Adrenal gland (tissue), 12 donors: Measurements from ENCODE around the gene STAT4. TPM values are rescaled to one million over a fixed set of nuclear protein-coding genes. Genes with fewer than 3 reads are reported as not detected.

Source experiments
- DNase-seq, 7 donors: peaks; one replicate each; pipeline ENCODE4 v3.0.0-alpha.2; 2019 to 2020
- H3K27ac ChIP-seq, 5 donors: fragments of 200-600 bp; sonication (generic) in 4 of 5; 1 replicate in 3 of 5; 2 replicates in 2 of 5; pipeline versions ENCODE4 v1.5.1 to v1.8.0; 2016 to 2020; ENCODE audit warnings: mild to moderate bottlenecking in 1 of 5
- H3K27me3 ChIP-seq: fragments of 200-600 bp; 2 replicates; pipeline ENCODE4 v1.8.0; 2021
- H3K36me3 ChIP-seq, 2 donors: fragments of 200-600 bp; replicated peaks in 1 of 2; 1 replicate in 1 of 2; 2 replicates in 1 of 2; pipeline versions ENCODE4 v1.5.1 to v1.8.0; 2018 to 2022
- H3K4me1 ChIP-seq, 2 donors: fragments of 200-600 bp; replicated peaks in 1 of 2; 1 replicate in 1 of 2; 2 replicates in 1 of 2; pipeline versions ENCODE4 v1.5.1 to v1.8.0; 2018 to 2021
- H3K4me3 ChIP-seq, 4 donors: fragments of 200-600 bp; sonication (generic) in 3 of 4; one replicate each; pipeline ENCODE4 v1.5.1; 2016 to 2018
- H3K9me3 ChIP-seq, 3 donors: fragments of 200-600 bp; sonication (generic) in 1 of 3; replicated peaks in 1 of 3; 1 replicate in 2 of 3; 2 replicates in 1 of 3; pipeline versions ENCODE4 v1.5.1 to v1.8.0; 2016 to 2021
- POLR2A ChIP-seq, 2 donors: fragments of 450-650 bp; IDR thresholded peaks; one replicate each; pipeline ENCODE4 v1.6.1; 2017; ENCODE audit warnings: antibody characterized with exemption in 2 of 2, mild to moderate bottlenecking in 2 of 2, moderate library complexity in 1 of 2
- WGBS, 4 donors: extraction: QIAGEN DNeasy Blood & Tissue Kit in 2 of 4; methylation state at CpG; one replicate each; pipeline versions ENCODE4 v1.1.5 to v1.1.7; 2013 to 2017; 5-methylcytosine and 5-hydroxymethylcytosine counted together
- intact Hi-C, 2 donors: fragments of 100-400 bp; cut with DNase I; formaldehyde crosslinking; loops; one replicate each; pipeline versions ENCODE4 v1.14.1 to v1.15.0; 2022 to 2023
- polyA plus RNA-seq, 3 donors: library from polyadenylated mRNA; stranded (reverse); fragments of 200-250 nt in 2 of 3; fragments of 350-450 nt in 1 of 3; fragmentation: Illumina TruSeq in 1 of 3; extraction: RNeasy Lipid Tissue Mini Kit (QIAGEN cat#74804) in 1 of 3; gene quantifications; one replicate each; pipeline ENCODE4 v1.2.3, GENCODE V29; 2013 to 2014
- total RNA-seq, 9 donors: library from RNA; depleted of rRNA in 4 of 9; stranded (reverse); fragments of >200 nt in 4 of 9; fragments of 120-200 nt in 1 of 9; fragmentation: NEBNext Ultra II Directional in 1 of 9; extraction: Animal tissue kit (Norgen Biotek cat#: 25700) in 1 of 9; gene quantifications; one replicate each; pipeline versions ENCODE4 v1.1.0 to v1.2.4, GENCODE V29; 2013 to 2023
- TF ChIP-seq, protein P1 (sequence below), 6 experiments: fragments of 450-650 bp in 4 of 6; fragments of 200-600 bp in 2 of 6; sonication (generic) in 1 of 6; IDR thresholded peaks; 1 replicate in 5 of 6; 2 replicates in 1 of 6; pipeline versions ENCODE4 v1.5.1 to v1.8.0; 2016 to 2021; ENCODE audit warnings: antibody characterized with exemption in 6 of 6, mild to moderate bottlenecking in 2 of 6, moderate library complexity in 1 of 6
- donor health status: healthy with polysubstance abuse.
- donor health status: Bipolar disorder and iron deficiency.
- donor health status: DM: yes; HTN: yes; CAD: no.
- donor health status: DM: no; HTN: no; CAD: no.
- donor health status: DM: no; HTN: no; CAD: no.
- donor health status: DM: yes; HTN: yes; CAD: no.

Gene STAT4
- total and polyA plus RNA-seq, 12 donors: 0.52 to 5.1 (median 1.4) TPM

DNA sequence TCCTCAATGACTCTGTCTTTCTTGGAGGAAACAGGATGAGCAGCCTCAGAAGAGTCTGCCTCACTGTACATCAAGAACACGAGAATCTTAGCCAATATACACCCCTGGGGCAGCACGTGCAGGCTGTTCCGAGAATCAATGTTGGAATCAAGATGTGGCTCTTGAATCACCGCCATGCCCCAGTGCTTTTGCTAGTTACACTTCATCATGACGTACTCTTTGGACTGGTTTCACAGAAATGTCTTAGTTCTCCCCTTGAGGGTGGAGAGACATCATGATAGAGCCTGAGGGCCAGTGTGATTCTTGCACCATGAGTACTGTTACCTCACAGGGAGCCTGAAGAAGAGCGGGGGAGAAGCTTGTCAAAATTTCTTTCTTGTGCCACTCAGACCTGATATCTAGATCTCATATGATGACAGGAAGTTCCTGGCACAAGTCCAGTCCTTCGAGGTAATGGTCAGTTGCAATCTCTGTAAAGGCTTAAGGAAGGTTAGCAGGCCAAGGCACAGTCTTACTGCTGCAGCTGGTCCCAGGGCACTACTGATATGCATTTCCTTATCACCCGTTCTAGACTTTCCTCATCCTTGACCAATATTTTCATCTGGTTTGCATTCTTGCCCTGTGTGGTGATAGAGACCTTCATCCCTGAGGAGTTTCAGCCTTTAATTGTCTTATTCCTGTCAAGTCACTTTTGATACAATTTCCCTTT lies 28.2 kb upstream of the STAT4 start:
- no peak overlapping the region for H3K27ac ChIP-seq
- H3K9me3 ChIP-seq: no peaks in the 10 kb centered on the region
- no peak overlapping the region for H3K4me3 ChIP-seq
- H3K36me3 ChIP-seq: no peaks in the 10 kb centered on the region
- TF ChIP-seq, protein P1, sequence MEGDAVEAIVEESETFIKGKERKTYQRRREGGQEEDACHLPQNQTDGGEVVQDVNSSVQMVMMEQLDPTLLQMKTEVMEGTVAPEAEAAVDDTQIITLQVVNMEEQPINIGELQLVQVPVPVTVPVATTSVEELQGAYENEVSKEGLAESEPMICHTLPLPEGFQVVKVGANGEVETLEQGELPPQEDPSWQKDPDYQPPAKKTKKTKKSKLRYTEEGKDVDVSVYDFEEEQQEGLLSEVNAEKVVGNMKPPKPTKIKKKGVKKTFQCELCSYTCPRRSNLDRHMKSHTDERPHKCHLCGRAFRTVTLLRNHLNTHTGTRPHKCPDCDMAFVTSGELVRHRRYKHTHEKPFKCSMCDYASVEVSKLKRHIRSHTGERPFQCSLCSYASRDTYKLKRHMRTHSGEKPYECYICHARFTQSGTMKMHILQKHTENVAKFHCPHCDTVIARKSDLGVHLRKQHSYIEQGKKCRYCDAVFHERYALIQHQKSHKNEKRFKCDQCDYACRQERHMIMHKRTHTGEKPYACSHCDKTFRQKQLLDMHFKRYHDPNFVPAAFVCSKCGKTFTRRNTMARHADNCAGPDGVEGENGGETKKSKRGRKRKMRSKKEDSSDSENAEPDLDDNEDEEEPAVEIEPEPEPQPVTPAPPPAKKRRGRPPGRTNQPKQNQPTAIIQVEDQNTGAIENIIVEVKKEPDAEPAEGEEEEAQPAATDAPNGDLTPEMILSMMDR (IDR thresholded peaks at IDR 0.05): no peak
- no peak for TF ChIP-seq POLR2A (IDR thresholded peaks at IDR 0.05)
- intact Hi-C loops: no loop called here
- WGBS, 4 donors: 68 to 82% (median 75%) methylated on average over 6 to 8 of the region's 8 CpGs
- no peak for DNase-seq
- no peaks in the 10 kb centered on the region for H3K27me3 ChIP-seq
- no peaks in the 10 kb centered on the region for H3K4me1 ChIP-seq

DNA sequence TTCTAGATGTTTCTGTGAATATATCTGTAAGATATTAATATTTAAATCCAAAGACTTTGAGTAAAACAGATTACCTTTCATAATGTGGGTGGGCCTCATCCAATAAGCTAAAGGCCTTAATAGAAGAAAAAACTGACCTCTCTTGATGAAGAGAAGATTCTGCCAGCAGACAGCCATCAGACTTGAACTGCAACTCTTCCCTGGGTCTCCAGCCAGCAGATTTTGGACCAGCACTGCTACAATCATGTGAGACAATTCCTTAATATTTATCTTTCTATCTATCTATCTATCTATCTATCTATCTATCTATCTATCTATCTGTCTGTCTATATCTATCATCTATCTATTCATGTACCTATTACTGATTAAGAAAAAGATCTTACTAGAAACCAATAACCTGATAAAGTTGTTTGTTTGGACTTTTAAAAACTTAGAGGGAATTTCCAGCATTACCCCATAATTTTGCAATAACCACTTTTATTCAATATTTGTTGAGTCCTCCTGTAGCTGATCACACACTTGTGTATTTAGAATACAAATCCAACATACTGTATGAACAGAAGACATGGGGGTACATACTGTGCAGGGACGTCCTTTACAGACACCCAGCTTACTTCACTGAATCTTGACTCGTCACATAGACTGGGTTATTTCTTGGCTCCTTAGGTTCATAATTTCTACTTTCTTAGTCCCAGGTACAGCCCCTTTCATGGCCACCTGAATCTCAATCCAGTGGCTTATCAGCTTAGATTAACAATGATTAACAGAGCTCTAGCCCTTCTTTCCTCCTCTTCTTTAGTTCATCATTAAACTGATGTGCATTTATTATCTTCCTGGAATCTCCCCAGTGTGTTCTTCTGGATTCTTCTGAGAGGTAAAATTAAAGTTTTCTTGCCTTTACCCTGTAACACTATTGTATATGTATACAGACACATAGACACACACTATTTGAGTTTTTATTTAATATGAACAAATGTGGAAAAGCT lies 27.2 kb upstream of the STAT4 start:
- Histone ChIP-seq H3K4me3 (no peak overlapping the region), H3K36me3 (no peaks in the 10 kb centered on the region), H3K9me3 (no peaks in the 10 kb centered on the region), H3K4me1 (no peaks in the 10 kb centered on the region), H3K27me3 (no peaks in the 10 kb centered on the region), H3K27ac (no peak overlapping the region)
- intact Hi-C loops: no loop called here
- no peak for DNase-seq
- 77 to 89% (median 81%) methylated on average over 2 of the region's 2 CpGs for WGBS, 4 donors
- no peak for TF ChIP-seq POLR2A (IDR thresholded peaks at IDR 0.05)
- TF ChIP-seq, protein P1 (IDR thresholded peaks at IDR 0.05): no peak

DNA sequence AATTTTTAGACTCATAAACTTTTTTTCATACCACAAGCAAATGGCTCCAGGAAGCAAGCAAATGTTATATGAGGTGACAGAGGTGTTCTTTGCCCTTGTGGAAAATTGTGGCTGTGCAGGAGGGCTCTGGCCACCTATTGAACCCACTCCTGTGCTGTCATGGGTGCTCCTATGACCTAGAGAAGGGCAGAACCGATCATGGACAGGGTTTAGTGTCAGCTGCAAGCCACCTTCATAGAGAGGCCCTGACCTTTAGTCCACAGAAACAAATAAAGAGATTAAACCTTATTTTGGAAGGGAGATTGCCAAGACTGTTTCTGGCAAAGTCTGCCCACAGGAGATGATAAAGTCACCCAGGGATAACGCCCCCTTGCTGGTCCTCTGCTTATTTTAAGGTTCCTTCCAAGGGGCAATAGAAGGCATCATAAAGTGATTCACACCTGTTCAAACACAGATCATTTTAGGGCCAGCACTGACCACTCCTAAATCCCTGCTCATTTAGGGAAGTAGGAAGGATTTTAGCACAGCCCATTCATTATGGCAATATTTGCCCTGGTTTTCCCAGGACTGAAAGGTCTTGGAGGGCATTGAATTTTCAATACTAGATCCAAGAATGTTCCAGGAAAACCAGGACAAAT lies 26.1 kb upstream of the STAT4 start:
- DNase-seq: no peak
- H3K27ac ChIP-seq: no peak overlapping the region
- H3K27me3 ChIP-seq: no peaks in the 10 kb centered on the region
- TF ChIP-seq, protein P1 (IDR thresholded peaks at IDR 0.05): no peak
- TF ChIP-seq POLR2A (IDR thresholded peaks at IDR 0.05): no peak
- H3K9me3 ChIP-seq: no peaks in the 10 kb centered on the region
- intact Hi-C loops: no loop called here
- no peaks in the 10 kb centered on the region for H3K36me3 ChIP-seq
- H3K4me3 ChIP-seq: no peak overlapping the region
- WGBS, 4 donors: 26 to 38% (median 35%) methylated on average over 2 of the region's 2 CpGs
- H3K4me1 ChIP-seq: no peaks in the 10 kb centered on the region

DNA sequence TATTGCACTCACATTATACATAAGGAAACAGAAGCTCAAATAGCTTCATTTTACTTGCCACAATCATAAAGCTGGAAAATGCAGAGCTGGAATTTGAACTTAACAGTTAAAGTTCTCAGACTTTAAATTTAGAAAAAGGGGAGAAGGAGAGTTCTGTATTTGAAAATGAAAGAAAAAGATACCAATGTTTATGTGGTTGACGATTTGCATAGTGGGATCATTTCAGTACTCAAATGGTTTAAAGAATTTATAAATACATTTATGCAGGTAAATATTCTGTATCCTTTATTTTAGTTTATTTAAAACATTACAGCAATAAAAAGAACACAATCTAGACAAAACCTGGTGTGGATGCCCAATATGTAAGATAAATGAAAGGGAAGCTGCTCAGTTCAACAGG lies 25.5 kb upstream of the STAT4 start:
- DNase-seq: no peak
- WGBS, 4 donors: 70 to 84% (median 78%) methylated on average over 1 of the region's 1 CpG
- no peaks in the 10 kb centered on the region for H3K27me3 ChIP-seq
- TF ChIP-seq, protein P1 (IDR thresholded peaks at IDR 0.05): no peak
- TF ChIP-seq POLR2A (IDR thresholded peaks at IDR 0.05): no peak
- H3K4me1 ChIP-seq: no peaks in the 10 kb centered on the region
- H3K36me3 ChIP-seq: no peaks in the 10 kb centered on the region
- H3K4me3 ChIP-seq: no peak overlapping the region
- intact Hi-C loops: no loop called here
- H3K9me3 ChIP-seq: no peaks in the 10 kb centered on the region
- H3K27ac ChIP-seq: no peak overlapping the region
